IMR-90 (cell line): Measurements from ENCODE around the gene SLC52A3. TPM values are rescaled to one million over a fixed set of nuclear protein-coding genes. Genes with fewer than 3 reads are reported as not detected.

Experiments
- ATAC-seq: fragments of 200-7000 bp; cut with Tn5 transposase; 2 replicates; pipeline ENCODE4 v1.9.1; 2020; ENCODE audit warnings: low read depth, mild to moderate bottlenecking, moderate library complexity
- BruUV-seq: library from RNA; stranded (reverse); fragments of 400-500 nt; replicated peaks from 2 replicates; lab custom pipeline; 2021; lab: Mats Ljungman, UMichigan
- CTCF ChIA-PET: fragments of 300-600 bp; formaldehyde crosslinking; extraction: SDS; loops from one replicate; lab custom pipeline; 2021; ENCODE audit warnings: antibody characterized with exemption; lab: Yijun Ruan, JAX
- POLR2A ChIA-PET: fragments of 300-600 bp; sonication (Branson Sonifier 250); formaldehyde crosslinking; loops from one replicate; lab custom pipeline; 2022; ENCODE audit warnings: antibody characterized with exemption; ENCODE audit not compliant: unreplicated experiment; lab: Charles Lee
- DNase-seq: peaks from one replicate; pipeline ENCODE4 v3.0.0; 2013
- H2AFZ ChIP-seq: replicated peaks from 2 replicates; pipeline ENCODE3; 2013; ENCODE audit warnings: low read length, mild to moderate bottlenecking; ENCODE audit not compliant: poor library complexity
- H2AK5ac ChIP-seq: 2 replicates; pipeline ENCODE4 v1.6.1; 2013; ENCODE audit warnings: low read depth, low read length, inconsistent platforms
- H2AK9ac ChIP-seq: replicated peaks from 2 replicates; pipeline ENCODE3; 2013; ENCODE audit warnings: mild to moderate bottlenecking, low read depth, low read length, moderate library complexity; ENCODE audit not compliant: poor library complexity
- H2BK120ac ChIP-seq: 2 replicates; pipeline ENCODE4 v1.6.1; 2013; ENCODE audit warnings: low read depth, low read length, inconsistent platforms
- H2BK15ac ChIP-seq: 3 replicates; pipeline ENCODE4 v1.6.1; 2013; ENCODE audit warnings: low read depth, low read length, inconsistent platforms
- H2BK20ac ChIP-seq: 2 replicates; pipeline ENCODE4 v1.6.1; 2013; ENCODE audit warnings: low read depth, mild to moderate bottlenecking, inconsistent platforms, low read length, moderate library complexity
- H2BK5ac ChIP-seq: 2 replicates; pipeline ENCODE4 v1.6.1; 2013; ENCODE audit warnings: mild to moderate bottlenecking, low read depth, low read length, inconsistent platforms; ENCODE audit not compliant: poor library complexity, severe bottlenecking
- H3K14ac ChIP-seq: replicated peaks from 2 replicates; pipeline ENCODE4 v1.6.1; 2013; ENCODE audit warnings: low read depth, low read length, inconsistent platforms
- H3K18ac ChIP-seq: 2 replicates; pipeline ENCODE4 v1.6.1; 2013; ENCODE audit warnings: low read depth, low read length, control low read depth
- H3K23ac ChIP-seq: 2 replicates; pipeline ENCODE4 v1.6.1; 2013; ENCODE audit warnings: low read depth, low read length, inconsistent platforms
- H3K27ac ChIP-seq: 2 replicates; pipeline ENCODE4 v1.5.1; 2013; ENCODE audit warnings: mild to moderate bottlenecking, control low read depth, low read length; ENCODE audit not compliant: insufficient read depth
- H3K27me3 ChIP-seq: 2 replicates; pipeline ENCODE4 v1.6.1; 2013; ENCODE audit warnings: low read length; ENCODE audit not compliant: control insufficient read depth, insufficient read depth
- H3K36me3 ChIP-seq: 2 replicates; pipeline ENCODE4 v1.6.1; 2013; ENCODE audit warnings: low read length, mixed read lengths; ENCODE audit not compliant: control insufficient read depth, insufficient read depth
- H3K4ac ChIP-seq: 2 replicates; pipeline ENCODE4 v1.6.1; 2013; ENCODE audit warnings: low read depth, low read length, inconsistent platforms
- H3K4me1 ChIP-seq: 2 replicates; pipeline ENCODE4 v1.6.1; 2013; ENCODE audit warnings: low read length, mixed read lengths; ENCODE audit not compliant: control insufficient read depth, insufficient read depth
- H3K4me2 ChIP-seq: 2 replicates; pipeline ENCODE4 v1.6.1; 2013; ENCODE audit warnings: low read depth, mild to moderate bottlenecking, control low read depth, low read length, moderate library complexity
- H3K4me3 ChIP-seq: 2 replicates; pipeline ENCODE4 v1.5.1; 2013; ENCODE audit warnings: low read depth, mild to moderate bottlenecking, control low read depth, low read length, moderate library complexity; ENCODE audit not compliant: insufficient read depth
- H3K56ac ChIP-seq: 2 replicates; pipeline ENCODE4 v1.6.1; 2013; ENCODE audit warnings: low read length, inconsistent platforms; ENCODE audit not compliant: insufficient read depth; ENCODE audit errors: extremely low read depth
- H3K79me1 ChIP-seq, 2 experiments: 2 replicates each; pipeline ENCODE4 v1.6.1; 2013; ENCODE audit warnings: low read length in 2 of 2, inconsistent platforms in 1 of 2, low read depth in 1 of 2
- H3K9ac ChIP-seq: 2 replicates; pipeline ENCODE4 v1.6.1; 2013; ENCODE audit warnings: low read depth, low read length, control low read depth
- H3K9me1 ChIP-seq: 2 replicates; pipeline ENCODE4 v1.6.1; 2013; ENCODE audit warnings: low read length, inconsistent platforms; ENCODE audit not compliant: insufficient read depth
- H3K9me3 ChIP-seq: 2 replicates; pipeline ENCODE4 v1.6.1; 2013; ENCODE audit warnings: low read length; ENCODE audit not compliant: control insufficient read depth, insufficient read depth
- H4K20me1 ChIP-seq: 2 replicates; pipeline ENCODE4 v1.6.1; 2013; ENCODE audit warnings: low read length, inconsistent platforms; ENCODE audit not compliant: insufficient read depth
- H4K5ac ChIP-seq: 2 replicates; pipeline ENCODE4 v1.6.1; 2013; ENCODE audit warnings: mild to moderate bottlenecking, low read depth, low read length, control low read depth
- H4K8ac ChIP-seq, 2 experiments: 2 replicates each; pipeline ENCODE4 v1.6.1; 2013; ENCODE audit warnings: low read depth in 2 of 2, low read length in 2 of 2, control low read depth in 1 of 2, inconsistent platforms in 1 of 2
- H4K91ac ChIP-seq: 2 replicates; pipeline ENCODE4 v1.6.1; 2013; ENCODE audit warnings: low read depth, low read length, inconsistent platforms; ENCODE audit not compliant: insufficient read depth
- MAZ ChIP-seq: IDR thresholded peaks from 2 replicates; pipeline ENCODE4 v1.6.1; 2012; ENCODE audit warnings: low read depth, mild to moderate bottlenecking, low read length, improper control_type of control experiment, moderate library complexity, borderline replicate concordance
- USF2 ChIP-seq: fragments of 150-350 bp; IDR thresholded peaks from 2 replicates; pipeline ENCODE4 v1.6.1; 2017; ENCODE audit warnings: mild to moderate bottlenecking, antibody characterized with exemption, low read length, low read depth
- WGBS, 2 experiments: methylation state at CpG; one replicate each; pipeline versions ENCODE4 v1.1.5 to v1.1.7; 2013; ENCODE audit warnings: missing lambda C conversion rate in 2 of 2; ENCODE audit not compliant: insufficient read length in 1 of 2; ENCODE audit errors: extremely low coverage in 2 of 2; 5-methylcytosine and 5-hydroxymethylcytosine counted together
- dilution Hi-C: fragments of 300-500 bp; cut with HindIII; formaldehyde crosslinking; loops from one replicate; pipeline ENCODE4 v1.14.3; 2018; ENCODE audit warnings: low sequenced_read_pairs; ENCODE audit not compliant: unreplicated experiment
- in situ Hi-C: fragments of 300-500 bp; cut with MboI; formaldehyde crosslinking; loops from 3 replicates; pipeline ENCODE4 v1.14.3; 2019; ENCODE audit warnings: low sequenced_read_pairs, inconsistent platforms, mixed read lengths
- intact Hi-C: fragments of 100-400 bp; cut with micrococcal nuclease; formaldehyde crosslinking; loops from 2 replicates; pipeline ENCODE4 v1.10.0; 2022
- polyA plus RNA-seq, 3 experiments: library from polyadenylated mRNA; depleted of rRNA; stranded (reverse); fragments of >200 nt; gene quantifications; 2 replicates each; pipeline ENCODE4 v1.2.3, GENCODE V29; 2012; ENCODE audit warnings: low replicate concordance in 1 of 3
- total RNA-seq: library from RNA; depleted of rRNA; stranded (reverse); fragments of >200 nt; gene quantifications from 2 replicates; pipeline ENCODE4 v1.2.3, GENCODE V29; 2012

The SLC52A3 gene
- total and polyA plus RNA-seq, 2 of the 4 experiments (the other 2 are of a cell fraction) = not detected

GRCh38 chr20:761418-762381 lies 6.6 kb downstream of the SLC52A3 start:
- H2BK20ac ChIP-seq = no peak overlapping the region
- no peak overlapping the region for H2AK5ac ChIP-seq
- intact Hi-C loops = no loop called here
- H2AK9ac ChIP-seq = no peak overlapping the region
- H3K4ac ChIP-seq = no peak overlapping the region
- H3K14ac ChIP-seq = no peak overlapping the region
- no peaks in the 10 kb centered on the region for H3K4me1 ChIP-seq
- no peak overlapping the region for H3K56ac ChIP-seq
- no peaks in the 10 kb centered on the region for H4K20me1 ChIP-seq
- no peak overlapping the region for H2BK120ac ChIP-seq
- H2AFZ ChIP-seq = no peak overlapping the region
- no peak overlapping the region for H3K23ac ChIP-seq
- no peak for TF ChIP-seq MAZ
- no peak for TF ChIP-seq USF2
- CTCF ChIA-PET = interaction anchor here (0.6 kb wide), 1 partner anchor 8 kb away, joined by 4 read pairs; no protein-coding TSS in a partner anchor
- no peak for ATAC-seq
- DNase-seq = no peak
- no peak overlapping the region for H3K18ac ChIP-seq
- dilution Hi-C loops = no loop called here
- POLR2A ChIA-PET = no interaction called here
- H2BK5ac ChIP-seq = no peak overlapping the region
- H3K9me3 ChIP-seq = no peaks in the 10 kb centered on the region
- H3K9me1 ChIP-seq = no peaks in the 10 kb centered on the region
- H3K4me3 ChIP-seq = no peak overlapping the region
- no peak overlapping the region for H4K8ac ChIP-seq
- WGBS, 2 experiments = 80% methylated on average over 7 of the region's 24 CpGs; no CpG with 5 or more reads in 1 of the 2 experiments
- no peaks in the 10 kb centered on the region for H3K36me3 ChIP-seq
- no peak overlapping the region for H3K9ac ChIP-seq
- H2BK15ac ChIP-seq = no peak overlapping the region
- H4K91ac ChIP-seq = no peak overlapping the region
- H3K27me3 ChIP-seq = peaks cover 9% of the 10 kb centered on the region
- H4K5ac ChIP-seq = no peak overlapping the region
- no TSS peak for BruUV-seq
- H3K27ac ChIP-seq = no peak overlapping the region
- H3K79me1 ChIP-seq = no peaks in the 10 kb centered on the region
- in situ Hi-C loops = no loop called here
- no peak overlapping the region for H3K4me2 ChIP-seq
